RWPE2 (cell line): ENCODE measurements around the gene ZNF419.
A peak's percentile ranks its signal among the peaks of the same experiment; 100 is the strongest.
"Not testable (repeated sequence)": the region's sequence is repeated elsewhere in the genome, so short reads cannot be mapped to it uniquely, and the experiment has no call there.

Experiments
- ATAC-seq: fragments of 200-7000 bp; cut with Tn5 transposase; 3 replicates; pipeline ENCODE4 v1.9.1; 2021; ENCODE audit warnings: low read depth
- DNase-seq: peaks from one replicate; pipeline ENCODE4 v3.0.0-alpha.2; 2020; ENCODE audit warnings: low spot score
- H3K27ac ChIP-seq: fragments of 450-650 bp; 2 replicates; pipeline ENCODE4 v1.5.1; 2017; ENCODE audit warnings: mild to moderate bottlenecking; ENCODE audit not compliant: poor library complexity, severe bottlenecking
- H3K27me3 ChIP-seq: fragments of 250-450 bp; sonication (Bioruptor Pico); 2 replicates; pipeline ENCODE4 v1.5.1; 2021; ENCODE audit warnings: mild to moderate bottlenecking, moderate library complexity; ENCODE audit not compliant: insufficient read depth, poor library complexity, severe bottlenecking
- H3K36me3 ChIP-seq: fragments of 250-450 bp; sonication (Bioruptor Pico); 2 replicates; pipeline ENCODE4 v1.5.1; 2020; ENCODE audit warnings: low read depth, mild to moderate bottlenecking, moderate library complexity
- H3K4me1 ChIP-seq: fragments of 250-450 bp; sonication (Bioruptor Pico); 2 replicates; pipeline ENCODE4 v1.5.1; 2021; ENCODE audit warnings: mild to moderate bottlenecking, moderate library complexity; ENCODE audit not compliant: insufficient read depth, poor library complexity, severe bottlenecking
- H3K4me3 ChIP-seq: fragments of 250-450 bp; sonication (Bioruptor Pico); 2 replicates; pipeline ENCODE4 v1.5.1; 2021; ENCODE audit warnings: mild to moderate bottlenecking, moderate library complexity; ENCODE audit not compliant: severe bottlenecking
- H3K9me3 ChIP-seq: fragments of 250-450 bp; sonication (Bioruptor Pico); 2 replicates; pipeline ENCODE4 v1.5.1; 2021; ENCODE audit warnings: mild to moderate bottlenecking, moderate library complexity; ENCODE audit not compliant: severe bottlenecking
- CTCF ChIP-seq: fragments of 450-650 bp; IDR thresholded peaks from one replicate; pipeline ENCODE4 v1.5.1; 2017; ENCODE audit warnings: mild to moderate bottlenecking, moderate library complexity; ENCODE audit not compliant: poor library complexity, severe bottlenecking

The ZNF419 gene

GRCh38 chr19:57511484-57511883 is 23.9 kb downstream of the ZNF419 start:
- Histone ChIP-seq H3K4me3 (no peak overlapping the region), H3K9me3 (peaks cover 14% of the 10 kb centered on the region), H3K36me3 (peaks cover 12% of the 10 kb centered on the region), H3K27ac (no peak overlapping the region), H3K4me1 (no peaks in the 10 kb centered on the region), H3K27me3 (no peaks in the 10 kb centered on the region)
- ATAC-seq = no peak
- DNase-seq = no peak
- TF ChIP-seq CTCF = no peak

- ATAC-seq = no peak
- Histone ChIP-seq H3K27me3 (no peaks in the 10 kb centered on the region), H3K36me3 (no peaks in the 10 kb centered on the region; the same call in 1 of the 2 replicates), H3K9me3 (peaks cover 14% of the 10 kb centered on the region), H3K27ac (no peak overlapping the region), H3K4me3 (no peak overlapping the region), H3K4me1 (no peaks in the 10 kb centered on the region)
- TF ChIP-seq CTCF = no peak
- DNase-seq = no peak
Observed at GRCh38 chr19:57512845-57513244, 25.3 kb downstream of the ZNF419 start.

DNA sequence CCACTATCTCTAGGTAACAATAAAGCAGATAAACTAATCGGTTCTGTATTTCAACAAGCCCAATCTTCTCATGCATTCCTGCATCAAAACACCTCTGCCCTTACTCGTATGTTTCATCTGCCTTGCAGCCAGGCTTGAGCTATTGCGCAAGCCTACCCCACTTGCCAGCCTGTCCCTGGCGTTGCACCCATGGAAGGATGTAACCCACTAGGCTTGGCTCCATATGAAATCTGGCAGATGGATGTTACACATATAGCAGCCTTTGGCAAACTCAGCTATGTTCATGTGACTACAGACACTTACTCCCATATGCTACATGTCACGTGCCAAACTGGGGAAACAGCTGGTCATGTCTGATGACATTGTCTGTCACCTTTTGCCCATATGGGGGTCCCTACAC is 27.7 kb downstream of the ZNF419 start:
- Histone ChIP-seq H3K27me3 (no peaks in the 10 kb centered on the region), H3K4me3 (no peak overlapping the region), H3K27ac (no peak overlapping the region), H3K9me3 (peaks cover 14% of the 10 kb centered on the region), H3K36me3 (no peaks in the 10 kb centered on the region), H3K4me1 (no peaks in the 10 kb centered on the region)
- ATAC-seq (no peak), DNase-seq (no peak)
- TF ChIP-seq CTCF = no peak

GRCh38 chr19:57518021-57518420 is 30.5 kb downstream of the ZNF419 start:
- not testable (repeated sequence) for ATAC-seq, H3K4me1 ChIP-seq, H3K27me3 ChIP-seq, H3K9me3 ChIP-seq, H3K27ac ChIP-seq, H3K36me3 ChIP-seq, DNase-seq, H3K4me3 ChIP-seq

- Histone ChIP-seq H3K36me3 (peaks cover 18% of the 10 kb centered on the region), H3K4me1 (peaks cover 5% of the 10 kb centered on the region), H3K27me3 (no peaks in the 10 kb centered on the region), H3K4me3 (peak within 1 kb of the TSS; percentile 64), H3K9me3 (no peaks in the 10 kb centered on the region), H3K27ac (peak within 1 kb of the TSS; percentile 57)
- TF ChIP-seq CTCF = no peak
- peak; percentile 92 for DNase-seq
- ATAC-seq = peak; percentile 99
Observed at GRCh38 chr19:57527136-57527881, 39.8 kb downstream of the ZNF419 start, which contains the start of gene ZNF549. TSS of gene ZNF549 (plus strand) at chr19:57527356. CDS start at chr19:57527574, 218 bp downstream.
